Activated naive CD8-positive, alpha-beta T cell treated with anti-CD3 and anti-CD28 coated beads, Interleukin-2, amount 50 U/mL, for 24 hours (primary cell): ENCODE data around the gene HMSD.
A peak's percentile ranks its signal among the peaks of the same experiment; 100 is the strongest.
"Not testable (repeated sequence)": the region's sequence is repeated elsewhere in the genome, so short reads cannot be mapped to it uniquely, and the experiment has no call there.

ENCODE experiments used
- ATAC-seq: fragments of 150-1000 bp; cut with Tn5 transposase; one replicate; pipeline ENCODE4 v1.10.0; 2021
- DNase-seq: peaks from one replicate; pipeline ENCODE4 v3.0.0; 2021
- H3K27ac Mint-ChIP-seq: one replicate; pipeline ENCODE4 v1.8.0; 2021; ENCODE audit warnings: mild to moderate bottlenecking, mixed read lengths
- H3K27me3 Mint-ChIP-seq: one replicate; pipeline ENCODE4 v1.8.0; 2021; ENCODE audit warnings: mixed read lengths
- H3K36me3 Mint-ChIP-seq: one replicate; pipeline ENCODE4 v1.8.0; 2021; ENCODE audit warnings: low read depth, mixed read lengths
- H3K4me1 Mint-ChIP-seq: one replicate; pipeline ENCODE4 v1.8.0; 2021; ENCODE audit warnings: mixed read lengths
- H3K4me3 Mint-ChIP-seq: one replicate; pipeline ENCODE4 v1.8.0; 2021; ENCODE audit warnings: mild to moderate bottlenecking, moderate library complexity, mixed read lengths
- H3K9me3 Mint-ChIP-seq: one replicate; pipeline ENCODE4 v1.8.0; 2021; ENCODE audit warnings: mixed read lengths

Gene HMSD

GRCh38 chr18:63949068-63949737 is at the start of gene HMSD:
Gene HMSD (plus strand): TSS chr18:63949301. CDS start chr18:63953456, 4,155 bp downstream.
- Mint-ChIP-seq H3K4me1 (peaks cover 45% of the 10 kb centered on the region), H3K27me3 (peaks cover 39% of the 10 kb centered on the region), H3K36me3 (peaks cover 5% of the 10 kb centered on the region), H3K27ac (peak within 1 kb of the TSS; percentile 46), H3K9me3 (peaks cover 6% of the 10 kb centered on the region), H3K4me3 (peak within 1 kb of the TSS; percentile 75)
- ATAC-seq (peak; percentile 89), DNase-seq (peak; percentile 70)

- Mint-ChIP-seq H3K4me1 (peaks cover 6% of the 10 kb centered on the region), H3K4me3 (no peak overlapping the region), H3K9me3 (no peaks in the 10 kb centered on the region), H3K36me3 (no peaks in the 10 kb centered on the region), H3K27ac (no peak overlapping the region), H3K27me3 (peaks cover 10% of the 10 kb centered on the region)
- no peak for ATAC-seq
- no peak for DNase-seq
These were observed 45.1 kb upstream of the HMSD start for GRCh38 chr18:63903851-63904570.

GRCh38 chr18:63904694-63905093 is 44.4 kb upstream of the HMSD start:
- Mint-ChIP-seq H3K36me3 (no peaks in the 10 kb centered on the region), H3K27ac (no peak overlapping the region), H3K4me1 (peaks cover 6% of the 10 kb centered on the region), H3K9me3 (no peaks in the 10 kb centered on the region), H3K4me3 (no peak overlapping the region), H3K27me3 (peaks cover 9% of the 10 kb centered on the region)
- DNase-seq (no peak), ATAC-seq (no peak)

- no peak overlapping the region for H3K4me3 Mint-ChIP-seq
- ATAC-seq, result no peak
- H3K27ac Mint-ChIP-seq, result no peak overlapping the region
- H3K9me3 Mint-ChIP-seq, result no peaks in the 10 kb centered on the region
- peaks cover 6% of the 10 kb centered on the region for H3K4me1 Mint-ChIP-seq
- peaks cover 7% of the 10 kb centered on the region for H3K27me3 Mint-ChIP-seq
- no peak for DNase-seq
- H3K36me3 Mint-ChIP-seq, result no peaks in the 10 kb centered on the region
These were observed 43.7 kb upstream of the HMSD start for GRCh38 chr18:63905361-63905760.

GRCh38 chr18:63906056-63906455 is 43.0 kb upstream of the HMSD start:
- Mint-ChIP-seq H3K36me3 (no peaks in the 10 kb centered on the region), H3K27me3 (peaks cover 9% of the 10 kb centered on the region), H3K4me3 (no peak overlapping the region), H3K27ac (no peak overlapping the region), H3K4me1 (peaks cover 6% of the 10 kb centered on the region), H3K9me3 (no peaks in the 10 kb centered on the region)
- no peak for ATAC-seq
- no peak for DNase-seq

GRCh38 chr18:63907664-63908063 is 41.4 kb upstream of the HMSD start, which contains the start of gene SERPINB10:
Gene SERPINB10 (plus strand): TSS chr18:63907958. CDS start chr18:63915511, 7,553 bp downstream.
- no peaks in the 10 kb centered on the region for H3K36me3 Mint-ChIP-seq
- DNase-seq (no peak), ATAC-seq (no peak)
- H3K9me3 Mint-ChIP-seq, result no peaks in the 10 kb centered on the region
- no peak within 1 kb of the TSS for H3K27ac Mint-ChIP-seq
- H3K4me3 Mint-ChIP-seq, result no peak within 1 kb of the TSS
- peaks cover 6% of the 10 kb centered on the region for H3K4me1 Mint-ChIP-seq
- peaks cover 19% of the 10 kb centered on the region for H3K27me3 Mint-ChIP-seq

GRCh38 chr18:63908858-63909257 is 40.2 kb upstream of the HMSD start:
- Mint-ChIP-seq H3K9me3 (no peaks in the 10 kb centered on the region), H3K36me3 (no peaks in the 10 kb centered on the region), H3K27ac (no peak overlapping the region), H3K27me3 (peaks cover 25% of the 10 kb centered on the region), H3K4me3 (no peak overlapping the region), H3K4me1 (peaks cover 6% of the 10 kb centered on the region)
- DNase-seq (no peak), ATAC-seq (peak; percentile 33)

- H3K27ac Mint-ChIP-seq, result no peak overlapping the region
- no peaks in the 10 kb centered on the region for H3K36me3 Mint-ChIP-seq
- H3K27me3 Mint-ChIP-seq, result peaks cover 30% of the 10 kb centered on the region
- peaks cover 6% of the 10 kb centered on the region for H3K4me1 Mint-ChIP-seq
- DNase-seq, result no peak
- no peak overlapping the region for H3K4me3 Mint-ChIP-seq
- no peaks in the 10 kb centered on the region for H3K9me3 Mint-ChIP-seq
- ATAC-seq, result no peak
These were observed 39.2 kb upstream of the HMSD start for GRCh38 chr18:63909870-63910269.

- Mint-ChIP-seq H3K36me3 (no peaks in the 10 kb centered on the region), H3K27me3 (peaks cover 29% of the 10 kb centered on the region), H3K9me3 (no peaks in the 10 kb centered on the region), H3K4me3 (no peak overlapping the region), H3K27ac (no peak overlapping the region), H3K4me1 (no peaks in the 10 kb centered on the region)
- no peak for ATAC-seq
- DNase-seq, result no peak
These were observed 31.3 kb upstream of the HMSD start for GRCh38 chr18:63917817-63918216.

- H3K27me3 Mint-ChIP-seq, result peaks cover 22% of the 10 kb centered on the region
- H3K27ac Mint-ChIP-seq, result no peak overlapping the region
- H3K36me3 Mint-ChIP-seq, result no peaks in the 10 kb centered on the region
- H3K4me3 Mint-ChIP-seq, result no peak overlapping the region
- no peaks in the 10 kb centered on the region for H3K9me3 Mint-ChIP-seq
- DNase-seq (no peak), ATAC-seq (no peak)
- no peaks in the 10 kb centered on the region for H3K4me1 Mint-ChIP-seq
These were observed 27.1 kb upstream of the HMSD start for GRCh38 chr18:63922049-63922448.

- H3K36me3 Mint-ChIP-seq, result no peaks in the 10 kb centered on the region
- ATAC-seq (no peak), DNase-seq (no peak)
- H3K27me3 Mint-ChIP-seq, result peaks cover 23% of the 10 kb centered on the region
- no peak overlapping the region for H3K27ac Mint-ChIP-seq
- no peaks in the 10 kb centered on the region for H3K4me1 Mint-ChIP-seq
- no peaks in the 10 kb centered on the region for H3K9me3 Mint-ChIP-seq
- no peak overlapping the region for H3K4me3 Mint-ChIP-seq
These were observed 24.6 kb upstream of the HMSD start for GRCh38 chr18:63924551-63924950.

GRCh38 chr18:63928331-63928730 is 20.8 kb upstream of the HMSD start:
- DNase-seq, result no peak
- H3K36me3 Mint-ChIP-seq, result no peaks in the 10 kb centered on the region
- H3K4me1 Mint-ChIP-seq, result no peaks in the 10 kb centered on the region
- peaks cover 26% of the 10 kb centered on the region for H3K27me3 Mint-ChIP-seq
- H3K27ac Mint-ChIP-seq, result no peak overlapping the region
- no peak overlapping the region for H3K4me3 Mint-ChIP-seq
- H3K9me3 Mint-ChIP-seq, result no peaks in the 10 kb centered on the region
- no peak for ATAC-seq

GRCh38 chr18:63929369-63929768 is 19.7 kb upstream of the HMSD start:
- not testable (repeated sequence) for DNase-seq, ATAC-seq

GRCh38 chr18:63930773-63931354 is 18.2 kb upstream of the HMSD start:
- ATAC-seq (no peak), DNase-seq (no peak)
- H3K4me1 Mint-ChIP-seq, result no peaks in the 10 kb centered on the region
- H3K27ac Mint-ChIP-seq, result no peak overlapping the region
- H3K4me3 Mint-ChIP-seq, result no peak overlapping the region
- H3K36me3 Mint-ChIP-seq, result no peaks in the 10 kb centered on the region
- peaks cover 33% of the 10 kb centered on the region for H3K27me3 Mint-ChIP-seq
- no peaks in the 10 kb centered on the region for H3K9me3 Mint-ChIP-seq

More at GRCh38 chr18:63929369-63929768, 19.7 kb upstream of the HMSD start:
- not testable (repeated sequence) for H3K36me3 Mint-ChIP-seq, H3K27ac Mint-ChIP-seq, H3K9me3 Mint-ChIP-seq, H3K4me3 Mint-ChIP-seq, H3K4me1 Mint-ChIP-seq
- peaks cover 26% of the 10 kb centered on the region for H3K27me3 Mint-ChIP-seq
